ENCODE results near the gene P3H2.
"Not testable (repeated sequence)": the region's sequence is repeated elsewhere in the genome, so short reads cannot be mapped to it uniquely, and the experiment has no call there.

Gene P3H2, protein sequence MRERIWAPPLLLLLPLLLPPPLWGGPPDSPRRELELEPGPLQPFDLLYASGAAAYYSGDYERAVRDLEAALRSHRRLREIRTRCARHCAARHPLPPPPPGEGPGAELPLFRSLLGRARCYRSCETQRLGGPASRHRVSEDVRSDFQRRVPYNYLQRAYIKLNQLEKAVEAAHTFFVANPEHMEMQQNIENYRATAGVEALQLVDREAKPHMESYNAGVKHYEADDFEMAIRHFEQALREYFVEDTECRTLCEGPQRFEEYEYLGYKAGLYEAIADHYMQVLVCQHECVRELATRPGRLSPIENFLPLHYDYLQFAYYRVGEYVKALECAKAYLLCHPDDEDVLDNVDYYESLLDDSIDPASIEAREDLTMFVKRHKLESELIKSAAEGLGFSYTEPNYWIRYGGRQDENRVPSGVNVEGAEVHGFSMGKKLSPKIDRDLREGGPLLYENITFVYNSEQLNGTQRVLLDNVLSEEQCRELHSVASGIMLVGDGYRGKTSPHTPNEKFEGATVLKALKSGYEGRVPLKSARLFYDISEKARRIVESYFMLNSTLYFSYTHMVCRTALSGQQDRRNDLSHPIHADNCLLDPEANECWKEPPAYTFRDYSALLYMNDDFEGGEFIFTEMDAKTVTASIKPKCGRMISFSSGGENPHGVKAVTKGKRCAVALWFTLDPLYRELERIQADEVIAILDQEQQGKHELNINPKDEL

DNA sequence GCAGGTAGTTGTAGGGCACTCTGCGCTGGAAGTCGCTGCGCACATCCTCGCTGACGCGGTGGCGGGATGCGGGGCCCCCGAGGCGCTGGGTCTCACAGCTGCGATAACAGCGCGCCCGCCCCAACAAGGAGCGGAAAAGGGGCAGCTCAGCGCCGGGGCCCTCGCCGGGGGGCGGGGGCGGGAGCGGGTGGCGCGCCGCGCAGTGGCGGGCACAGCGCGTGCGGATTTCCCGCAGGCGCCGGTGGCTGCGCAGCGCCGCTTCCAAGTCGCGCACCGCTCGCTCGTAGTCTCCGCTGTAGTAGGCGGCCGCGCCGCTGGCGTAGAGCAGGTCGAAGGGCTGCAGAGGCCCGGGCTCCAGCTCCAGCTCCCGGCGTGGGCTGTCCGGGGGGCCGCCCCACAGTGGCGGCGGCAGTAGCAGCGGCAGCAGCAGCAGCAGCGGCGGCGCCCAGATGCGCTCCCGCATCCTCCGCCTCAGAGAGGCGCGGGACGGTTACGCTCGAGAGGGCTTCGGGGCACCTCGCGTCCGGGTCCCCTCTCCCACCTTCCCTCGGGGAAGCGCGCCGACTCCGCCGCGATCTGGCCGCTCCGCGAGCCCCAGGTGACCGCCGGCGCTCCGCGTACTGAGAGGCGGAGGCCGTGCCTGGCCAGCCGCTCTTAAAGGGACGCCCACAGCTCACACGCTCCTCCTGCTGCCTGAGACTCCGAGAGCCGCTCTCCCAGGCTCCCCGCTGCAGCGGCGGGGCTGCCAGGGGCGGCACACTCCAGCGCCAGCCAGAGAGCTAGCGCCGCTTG, at the start of gene P3H2:
TSS of gene P3H2 (minus strand) at position 629 of the 792 bp plus-strand sequence. CDS start at position 463, 166 bp downstream.
- peaks cover 33% of the 10 kb centered on the region for H3K79me2 ChIP-seq (ENCODE audit: control insufficient read depth, insufficient read depth, low read length, unreplicated experiment)
- peaks cover 44% of the 10 kb centered on the region for H3K4me1 ChIP-seq (ENCODE audit: control insufficient read depth, insufficient read depth, low read length, unreplicated experiment)
- H3K27me3 ChIP-seq (ENCODE audit: insufficient read depth, low read length) = no peaks in the 10 kb centered on the region
- no peaks in the 10 kb centered on the region for H3K36me3 ChIP-seq (ENCODE audit: insufficient read depth, low read length)
- peak within 1 kb of the TSS; percentile 11; the same call in 1 of the 2 replicates for H3K27ac ChIP-seq (ENCODE audit: low read depth, low read length)
- H3K4me3 ChIP-seq (ENCODE audit: low read depth, low read length) = peak within 1 kb of the TSS; percentile 82
- H2AFZ ChIP-seq (ENCODE audit: low read length, unreplicated experiment) = peak within 1 kb of the TSS; percentile 77

DNA sequence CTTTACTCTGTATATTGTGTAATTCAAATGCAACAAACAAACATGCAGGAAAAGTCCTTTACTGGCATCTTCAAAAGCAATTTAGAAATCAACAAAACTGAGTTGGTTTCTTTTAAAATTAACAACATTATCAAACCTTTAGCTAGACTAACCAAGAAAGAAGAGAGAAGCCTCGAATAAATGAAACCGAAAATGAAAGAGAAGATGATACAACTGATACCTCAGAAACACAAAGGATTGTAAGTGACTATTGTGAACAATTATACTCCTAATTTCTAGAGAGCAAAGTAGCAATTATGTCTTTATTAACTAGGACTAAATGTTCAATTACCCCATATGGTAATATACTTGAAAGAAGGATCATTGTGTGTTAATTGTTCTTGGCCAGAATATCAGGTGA, 49.2 kb upstream of the P3H2 start:
- Histone ChIP-seq H3K4me1 (ENCODE audit: control insufficient read depth, insufficient read depth, low read length, unreplicated experiment) (peaks cover 21% of the 10 kb centered on the region), H3K79me2 (ENCODE audit: control insufficient read depth, insufficient read depth, low read length, unreplicated experiment) (no peaks in the 10 kb centered on the region), H3K27ac (ENCODE audit: low read depth, low read length) (no peak overlapping the region), H3K36me3 (ENCODE audit: insufficient read depth, low read length) (no peaks in the 10 kb centered on the region), H2AFZ (ENCODE audit: low read length, unreplicated experiment) (peak overlapping the region; percentile 26), H3K27me3 (ENCODE audit: insufficient read depth, low read length) (no peaks in the 10 kb centered on the region), H3K4me3 (ENCODE audit: low read depth, low read length) (peak overlapping the region; percentile 26)

DNA sequence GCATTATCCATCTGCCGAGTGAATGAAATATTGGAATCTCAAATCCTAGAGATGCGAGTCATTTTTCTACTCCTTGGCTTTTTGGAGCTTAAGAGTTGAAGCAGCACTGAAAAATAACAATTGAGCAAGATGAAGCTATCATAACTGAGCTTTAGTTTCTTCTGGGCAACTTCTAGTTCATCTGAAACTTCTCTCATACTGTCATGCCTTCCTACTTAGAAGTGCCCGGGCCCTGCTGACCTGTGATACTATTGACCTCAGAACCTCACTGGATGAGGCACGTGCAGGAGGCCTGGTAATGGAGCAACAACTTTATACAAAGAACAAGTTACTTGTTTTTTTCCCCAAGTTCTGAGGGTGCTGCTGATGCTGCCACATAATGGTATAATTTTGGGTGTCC, 48.5 kb upstream of the P3H2 start:
- no peak overlapping the region for H3K27ac ChIP-seq (ENCODE audit: low read depth, low read length)
- peak overlapping the region; percentile 26 for H2AFZ ChIP-seq (ENCODE audit: low read length, unreplicated experiment)
- peak overlapping the region; percentile 26; the same call in 1 of the 2 replicates for H3K4me3 ChIP-seq (ENCODE audit: low read depth, low read length)
- H3K4me1 ChIP-seq (ENCODE audit: control insufficient read depth, insufficient read depth, low read length, unreplicated experiment) = peaks cover 16% of the 10 kb centered on the region
- no peaks in the 10 kb centered on the region for H3K79me2 ChIP-seq (ENCODE audit: control insufficient read depth, insufficient read depth, low read length, unreplicated experiment)
- H3K27me3 ChIP-seq (ENCODE audit: insufficient read depth, low read length) = no peaks in the 10 kb centered on the region
- no peaks in the 10 kb centered on the region for H3K36me3 ChIP-seq (ENCODE audit: insufficient read depth, low read length)

DNA sequence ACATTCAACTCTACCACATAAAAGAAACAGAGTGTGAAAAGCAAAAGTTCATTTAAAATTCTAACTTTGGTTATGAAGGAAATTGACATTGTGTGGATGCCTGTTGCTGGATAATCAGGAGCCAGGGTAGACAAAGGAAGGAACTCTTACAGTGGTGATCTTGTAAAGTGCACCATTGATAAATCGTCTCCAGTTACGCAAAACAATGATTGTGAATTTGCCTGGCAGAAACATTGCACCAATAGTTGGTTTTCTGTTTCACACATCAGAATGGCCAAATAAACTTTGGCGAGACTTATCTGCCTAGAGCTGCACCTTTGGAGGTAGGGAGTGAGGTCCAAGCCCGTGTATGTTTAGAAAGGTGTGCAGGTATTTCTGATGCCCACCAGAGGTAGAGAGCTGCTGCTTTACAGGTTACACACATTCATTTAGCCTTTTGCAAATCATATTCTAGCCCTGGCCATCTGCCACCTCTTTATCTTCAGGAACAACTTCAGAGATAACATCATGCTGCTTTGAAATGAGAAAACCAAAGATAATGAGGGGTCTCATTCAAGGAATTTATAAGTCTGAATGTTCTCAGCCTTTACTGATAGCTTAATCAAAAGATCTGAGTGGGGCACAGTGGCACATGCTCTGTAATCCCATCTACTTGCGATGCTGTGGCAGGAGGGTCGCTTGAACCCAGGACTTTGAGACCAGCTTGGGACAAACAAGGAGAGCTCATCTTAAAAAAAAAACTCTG, 47.4 kb upstream of the P3H2 start:
- H2AFZ ChIP-seq (ENCODE audit: low read length, unreplicated experiment) = no peak overlapping the region
- no peaks in the 10 kb centered on the region for H3K79me2 ChIP-seq (ENCODE audit: control insufficient read depth, insufficient read depth, low read length, unreplicated experiment)
- no peak overlapping the region for H3K27ac ChIP-seq (ENCODE audit: low read depth, low read length)
- peaks cover 7% of the 10 kb centered on the region for H3K4me1 ChIP-seq (ENCODE audit: control insufficient read depth, insufficient read depth, low read length, unreplicated experiment)
- no peak overlapping the region for H3K4me3 ChIP-seq (ENCODE audit: low read depth, low read length)
- H3K27me3 ChIP-seq (ENCODE audit: insufficient read depth, low read length) = no peaks in the 10 kb centered on the region
- H3K36me3 ChIP-seq (ENCODE audit: insufficient read depth, low read length) = no peaks in the 10 kb centered on the region

DNA sequence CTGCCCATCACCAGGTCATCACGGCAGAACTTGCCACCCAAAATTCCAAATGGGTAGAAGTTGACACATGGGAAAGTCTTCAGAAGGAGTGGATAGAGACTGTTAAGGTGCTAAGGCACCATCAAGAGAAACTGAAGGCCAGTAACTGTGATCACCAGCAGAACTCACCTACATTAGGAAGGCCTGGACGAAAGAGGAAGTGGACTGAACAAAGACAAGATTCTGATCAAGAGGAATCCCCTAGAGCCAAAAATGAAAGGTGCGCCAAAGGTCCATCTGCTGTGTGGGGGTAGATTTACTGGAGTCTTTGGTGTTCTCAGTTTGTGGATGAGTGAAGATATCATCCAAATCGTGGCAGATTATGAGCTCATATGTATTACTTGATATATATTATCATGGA, 46.3 kb upstream of the P3H2 start:
- no peaks in the 10 kb centered on the region for H3K36me3 ChIP-seq (ENCODE audit: insufficient read depth, low read length)
- H3K4me3 ChIP-seq (ENCODE audit: low read depth, low read length) = no peak overlapping the region
- no peak overlapping the region for H3K27ac ChIP-seq (ENCODE audit: low read depth, low read length)
- H3K27me3 ChIP-seq (ENCODE audit: insufficient read depth, low read length) = no peaks in the 10 kb centered on the region
- H2AFZ ChIP-seq (ENCODE audit: low read length, unreplicated experiment) = no peak overlapping the region
- H3K79me2 ChIP-seq (ENCODE audit: control insufficient read depth, insufficient read depth, low read length, unreplicated experiment) = no peaks in the 10 kb centered on the region
- H3K4me1 ChIP-seq (ENCODE audit: control insufficient read depth, insufficient read depth, low read length, unreplicated experiment) = no peaks in the 10 kb centered on the region

DNA sequence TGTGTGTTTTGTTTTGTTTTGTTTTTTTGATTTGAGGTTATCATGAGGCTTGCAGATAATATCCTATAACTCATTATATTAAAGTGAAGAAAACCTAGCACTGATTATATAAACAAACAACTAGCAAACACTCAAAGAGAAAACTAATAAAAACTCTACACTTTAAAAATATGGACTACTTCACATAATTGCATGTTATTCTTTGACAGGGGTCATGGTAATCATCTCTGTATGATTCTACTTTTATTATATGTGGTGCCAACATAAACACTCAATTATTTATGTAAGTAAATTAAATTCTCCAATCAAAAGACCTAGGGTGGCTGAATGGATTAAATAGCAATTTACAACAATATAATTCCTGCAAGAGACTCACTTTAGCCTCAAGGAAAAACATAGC, 44.6 kb upstream of the P3H2 start:
- H3K4me1 ChIP-seq (ENCODE audit: control insufficient read depth, insufficient read depth, low read length, unreplicated experiment) = no peaks in the 10 kb centered on the region
- no peak overlapping the region for H3K4me3 ChIP-seq (ENCODE audit: low read depth, low read length)
- no peaks in the 10 kb centered on the region for H3K36me3 ChIP-seq (ENCODE audit: insufficient read depth, low read length)

DNA sequence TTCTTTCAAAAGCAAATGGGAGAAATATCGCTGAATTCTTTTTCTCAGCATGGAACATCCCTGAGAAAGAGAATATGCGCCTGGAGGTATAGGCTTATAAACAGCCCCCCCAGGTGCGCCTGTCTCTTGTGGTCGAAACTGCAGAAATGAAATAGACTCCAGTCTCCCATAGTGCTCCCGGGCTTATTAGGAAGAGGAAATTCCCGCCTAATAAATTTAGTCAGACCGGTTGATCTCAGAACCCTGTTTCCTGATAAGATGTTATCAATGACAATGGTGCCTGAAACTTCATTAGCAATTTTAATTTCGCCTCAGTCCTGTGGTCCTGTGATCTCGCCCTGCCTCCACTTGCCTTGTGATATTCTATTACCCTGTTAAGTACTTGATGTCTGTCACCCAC, 41.3 kb upstream of the P3H2 start:
- H3K79me2 ChIP-seq (ENCODE audit: control insufficient read depth, insufficient read depth, low read length, unreplicated experiment); H3K27ac ChIP-seq (ENCODE audit: low read depth, low read length); H3K36me3 ChIP-seq (ENCODE audit: insufficient read depth, low read length); H2AFZ ChIP-seq (ENCODE audit: low read length, unreplicated experiment); H3K4me3 ChIP-seq (ENCODE audit: low read depth, low read length); H3K27me3 ChIP-seq (ENCODE audit: insufficient read depth, low read length); H3K4me1 ChIP-seq (ENCODE audit: control insufficient read depth, insufficient read depth, low read length, unreplicated experiment): not testable (repeated sequence)

More for the DNA sequence above, 44.6 kb upstream of the P3H2 start:
- H3K27me3 ChIP-seq (ENCODE audit: insufficient read depth, low read length) = no peaks in the 10 kb centered on the region
- no peak overlapping the region for H3K27ac ChIP-seq (ENCODE audit: low read depth, low read length)
- H3K79me2 ChIP-seq (ENCODE audit: control insufficient read depth, insufficient read depth, low read length, unreplicated experiment) = no peaks in the 10 kb centered on the region
- no peak overlapping the region for H2AFZ ChIP-seq (ENCODE audit: low read length, unreplicated experiment)

DNA sequence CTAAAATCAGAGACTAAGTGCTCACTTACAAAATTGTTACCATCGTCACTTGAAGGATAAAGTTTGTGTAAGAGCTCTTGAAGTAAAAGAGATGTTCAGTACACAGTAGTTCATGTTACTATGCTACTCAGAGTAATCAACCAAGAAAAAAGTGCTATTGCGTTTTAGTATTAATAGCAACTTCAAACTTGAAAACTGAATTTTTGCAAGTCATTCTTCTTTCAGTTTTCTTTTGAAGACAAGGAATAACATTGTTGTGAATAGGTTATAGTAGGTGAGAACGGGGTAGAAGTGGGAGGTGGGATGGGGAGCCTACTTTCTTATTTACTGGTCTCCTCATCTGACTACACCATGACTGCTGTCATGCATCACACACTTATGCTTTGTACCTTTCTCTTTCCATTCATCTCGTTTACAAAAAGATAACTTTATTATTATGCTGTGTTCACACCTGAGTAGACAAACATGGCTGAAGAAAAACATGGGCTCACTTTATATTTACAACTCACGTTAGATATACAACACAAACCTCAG, 39.3 kb upstream of the P3H2 start:
- H3K36me3 ChIP-seq (ENCODE audit: insufficient read depth, low read length) = no peaks in the 10 kb centered on the region
- H3K4me1 ChIP-seq (ENCODE audit: control insufficient read depth, insufficient read depth, low read length, unreplicated experiment) = no peaks in the 10 kb centered on the region
- no peak overlapping the region for H3K27ac ChIP-seq (ENCODE audit: low read depth, low read length)
- no peak overlapping the region for H2AFZ ChIP-seq (ENCODE audit: low read length, unreplicated experiment)
- H3K79me2 ChIP-seq (ENCODE audit: control insufficient read depth, insufficient read depth, low read length, unreplicated experiment) = no peaks in the 10 kb centered on the region
- H3K27me3 ChIP-seq (ENCODE audit: insufficient read depth, low read length) = no peaks in the 10 kb centered on the region
- H3K4me3 ChIP-seq (ENCODE audit: low read depth, low read length) = no peak overlapping the region

DNA sequence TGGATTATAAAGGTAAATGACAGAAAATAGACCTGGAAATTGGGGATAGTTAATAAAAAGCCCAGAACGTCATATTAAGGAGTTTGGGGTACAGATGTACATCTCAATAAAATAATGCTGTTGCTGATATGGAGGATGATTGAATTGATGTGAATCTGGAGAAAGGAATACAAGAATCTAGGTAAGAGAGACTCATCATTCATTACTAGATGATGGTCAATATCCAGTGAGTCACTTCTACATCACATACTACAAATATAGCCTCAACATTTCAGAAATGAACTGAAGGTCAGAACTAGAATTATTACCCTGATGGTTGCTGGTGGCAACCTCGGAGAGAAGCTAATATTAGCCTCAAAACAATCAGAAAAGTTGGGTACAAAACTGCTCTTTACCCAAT, 37.6 kb upstream of the P3H2 start:
- H2AFZ ChIP-seq (ENCODE audit: low read length, unreplicated experiment) = no peak overlapping the region
- no peaks in the 10 kb centered on the region for H3K27me3 ChIP-seq (ENCODE audit: insufficient read depth, low read length)
- no peaks in the 10 kb centered on the region for H3K4me1 ChIP-seq (ENCODE audit: control insufficient read depth, insufficient read depth, low read length, unreplicated experiment)
- no peak overlapping the region for H3K4me3 ChIP-seq (ENCODE audit: low read depth, low read length)
- 0 out of 2 replicates have a peak, but pooled peaks cover 2% of the 10 kb centered on the region for H3K36me3 ChIP-seq (ENCODE audit: insufficient read depth, low read length)
- H3K27ac ChIP-seq (ENCODE audit: low read depth, low read length) = no peak overlapping the region
- no peaks in the 10 kb centered on the region for H3K79me2 ChIP-seq (ENCODE audit: control insufficient read depth, insufficient read depth, low read length, unreplicated experiment)

DNA sequence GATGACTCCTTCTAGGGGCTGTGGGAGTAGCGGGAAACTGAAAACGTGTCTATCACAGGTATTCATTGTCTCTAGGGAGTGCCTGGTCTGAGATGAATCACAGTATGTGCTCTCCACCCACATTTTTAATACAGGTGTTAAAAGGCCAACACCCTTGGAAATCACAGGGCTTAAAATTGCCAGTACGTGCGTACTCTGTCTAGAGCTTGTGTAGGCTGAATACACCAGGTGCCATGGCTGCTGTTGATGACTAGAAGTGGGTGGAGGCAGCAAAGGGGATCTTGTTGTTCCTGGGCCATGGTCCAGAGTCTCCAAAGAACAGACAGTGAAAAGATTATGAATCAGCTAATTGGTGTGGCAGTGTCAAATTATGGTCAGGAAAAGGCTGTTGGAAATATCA, 35.1 kb upstream of the P3H2 start:
- H2AFZ ChIP-seq (ENCODE audit: low read length, unreplicated experiment) = no peak overlapping the region
- H3K27ac ChIP-seq (ENCODE audit: low read depth, low read length) = no peak overlapping the region
- no peaks in the 10 kb centered on the region for H3K27me3 ChIP-seq (ENCODE audit: insufficient read depth, low read length)
- no peak overlapping the region for H3K4me3 ChIP-seq (ENCODE audit: low read depth, low read length)
- no peaks in the 10 kb centered on the region for H3K79me2 ChIP-seq (ENCODE audit: control insufficient read depth, insufficient read depth, low read length, unreplicated experiment)
- H3K36me3 ChIP-seq (ENCODE audit: insufficient read depth, low read length) = 0 out of 2 replicates have a peak, but pooled peaks cover 2% of the 10 kb centered on the region
- peaks cover 11% of the 10 kb centered on the region for H3K4me1 ChIP-seq (ENCODE audit: control insufficient read depth, insufficient read depth, low read length, unreplicated experiment)

All from ACC112 (cell line).